Ishikawa (cell line): ENCODE results near the gene DAB2IP.

ENCODE experiments used
- CEBPB ChIP-seq: IDR thresholded peaks from 2 replicates; pipeline ENCODE4 v1.6.1; 2012
- CREB1 ChIP-seq: IDR thresholded peaks from 2 replicates; pipeline ENCODE4 v1.6.1; 2012; ENCODE audit warnings: low read depth
- EGR1 ChIP-seq: IDR thresholded peaks from 2 replicates; pipeline ENCODE4 v1.6.1; 2012
- EP300 ChIP-seq: IDR thresholded peaks from 2 replicates; pipeline ENCODE4 v1.6.1; 2012; ENCODE audit warnings: borderline replicate concordance
- FOXM1 ChIP-seq: IDR thresholded peaks from 2 replicates; pipeline ENCODE4 v1.6.1; 2012; ENCODE audit warnings: low read depth, borderline replicate concordance
- NFIC ChIP-seq: IDR thresholded peaks from 2 replicates; pipeline ENCODE4 v1.6.1; 2012
- RAD21 ChIP-seq: IDR thresholded peaks from 2 replicates; pipeline ENCODE4 v1.6.1; 2012; ENCODE audit warnings: low read depth
- TAF1 ChIP-seq: IDR thresholded peaks from 2 replicates; pipeline ENCODE4 v1.6.1; 2012; ENCODE audit warnings: low read depth, mild to moderate bottlenecking
- TCF12 ChIP-seq: IDR thresholded peaks from 2 replicates; pipeline ENCODE4 v1.6.1; 2012; ENCODE audit warnings: low read depth
- TEAD4 ChIP-seq: IDR thresholded peaks from 2 replicates; pipeline ENCODE4 v1.6.1; 2012
- YY1 ChIP-seq: IDR thresholded peaks from 2 replicates; pipeline ENCODE4 v1.6.1; 2012; ENCODE audit warnings: low read depth
- ZBTB7A ChIP-seq: IDR thresholded peaks from 2 replicates; pipeline ENCODE4 v1.6.1; 2012; ENCODE audit warnings: low read depth
- TF ChIP-seq, protein P1 (sequence below): IDR thresholded peaks from 2 replicates; pipeline ENCODE4 v1.6.1; 2012
- TF ChIP-seq, protein P2 (sequence below): IDR thresholded peaks from 2 replicates; pipeline ENCODE4 v1.6.1; 2012; ENCODE audit warnings: low read depth, mild to moderate bottlenecking
- TF ChIP-seq, protein P3 (sequence below): IDR thresholded peaks from 2 replicates; pipeline ENCODE4 v1.6.1; 2012

DAB2IP gene

DNA sequence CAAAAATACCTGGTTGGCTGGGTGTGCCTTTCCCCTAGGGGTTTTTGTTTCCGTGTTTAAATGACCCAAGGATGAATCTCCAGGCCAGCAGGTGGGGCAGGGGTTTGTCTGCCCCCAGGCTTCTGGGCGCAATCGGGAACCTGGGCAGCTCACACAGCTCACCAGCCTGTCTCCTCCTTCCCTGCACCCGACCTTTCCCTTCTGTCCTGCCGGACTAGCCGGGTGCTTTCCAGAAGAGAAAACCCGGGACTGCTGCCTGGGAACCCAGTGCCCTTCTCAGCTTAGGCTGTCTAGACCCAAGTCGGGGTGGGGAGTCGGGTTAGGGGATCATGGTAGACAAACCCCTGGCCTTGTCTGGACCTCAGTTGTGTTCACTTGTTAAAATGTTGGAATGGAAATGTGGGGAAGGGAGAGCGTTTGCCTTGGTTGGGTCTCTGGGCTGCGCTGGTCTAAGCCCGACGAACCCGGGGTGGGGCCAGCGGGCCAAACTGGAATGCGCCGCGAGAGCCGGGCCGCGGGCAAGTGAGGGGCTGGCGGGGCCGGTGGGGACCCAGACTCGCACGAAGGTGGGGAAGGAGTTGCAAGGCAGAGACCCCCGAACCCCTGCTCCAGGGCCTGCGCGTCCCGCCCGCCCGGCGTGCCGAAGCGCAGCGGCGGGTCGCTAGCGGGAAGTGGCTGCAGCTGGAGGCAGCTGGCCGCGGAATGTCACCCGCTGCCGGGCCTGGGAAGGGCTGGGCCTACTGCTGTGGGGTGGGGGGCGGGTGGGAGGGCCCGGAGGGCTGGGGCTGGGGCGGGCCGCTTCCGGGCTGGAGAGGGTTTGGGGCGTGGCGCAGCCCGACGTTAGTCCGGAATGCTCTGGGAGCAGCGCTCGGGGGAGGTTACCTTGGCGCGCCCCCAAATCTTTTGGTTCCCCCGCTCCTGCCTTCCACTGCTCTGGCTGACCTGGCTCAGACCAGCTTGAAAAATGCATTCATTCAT is 84.6 kb downstream of the DAB2IP start:
- TF ChIP-seq, protein P1, sequence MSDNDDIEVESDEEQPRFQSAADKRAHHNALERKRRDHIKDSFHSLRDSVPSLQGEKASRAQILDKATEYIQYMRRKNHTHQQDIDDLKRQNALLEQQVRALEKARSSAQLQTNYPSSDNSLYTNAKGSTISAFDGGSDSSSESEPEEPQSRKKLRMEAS, result peak; percentile 7; the same call in 1 of the 2 replicates
- TF ChIP-seq RAD21 (no peak), NFIC (no peak; the same call in 1 of the 2 replicates), YY1 (no peak), EP300 (no peak), TCF12 (no peak), EGR1 (no peak), CREB1 (no peak), CEBPB (no peak), FOXM1 (no peak), TEAD4 (peak; percentile 28; the same call in 1 of the 2 replicates), TAF1 (peak; percentile 49), ZBTB7A (0 out of 2 replicates have a peak, but pooled peaks have one; percentile 50)
- TF ChIP-seq, protein P2, sequence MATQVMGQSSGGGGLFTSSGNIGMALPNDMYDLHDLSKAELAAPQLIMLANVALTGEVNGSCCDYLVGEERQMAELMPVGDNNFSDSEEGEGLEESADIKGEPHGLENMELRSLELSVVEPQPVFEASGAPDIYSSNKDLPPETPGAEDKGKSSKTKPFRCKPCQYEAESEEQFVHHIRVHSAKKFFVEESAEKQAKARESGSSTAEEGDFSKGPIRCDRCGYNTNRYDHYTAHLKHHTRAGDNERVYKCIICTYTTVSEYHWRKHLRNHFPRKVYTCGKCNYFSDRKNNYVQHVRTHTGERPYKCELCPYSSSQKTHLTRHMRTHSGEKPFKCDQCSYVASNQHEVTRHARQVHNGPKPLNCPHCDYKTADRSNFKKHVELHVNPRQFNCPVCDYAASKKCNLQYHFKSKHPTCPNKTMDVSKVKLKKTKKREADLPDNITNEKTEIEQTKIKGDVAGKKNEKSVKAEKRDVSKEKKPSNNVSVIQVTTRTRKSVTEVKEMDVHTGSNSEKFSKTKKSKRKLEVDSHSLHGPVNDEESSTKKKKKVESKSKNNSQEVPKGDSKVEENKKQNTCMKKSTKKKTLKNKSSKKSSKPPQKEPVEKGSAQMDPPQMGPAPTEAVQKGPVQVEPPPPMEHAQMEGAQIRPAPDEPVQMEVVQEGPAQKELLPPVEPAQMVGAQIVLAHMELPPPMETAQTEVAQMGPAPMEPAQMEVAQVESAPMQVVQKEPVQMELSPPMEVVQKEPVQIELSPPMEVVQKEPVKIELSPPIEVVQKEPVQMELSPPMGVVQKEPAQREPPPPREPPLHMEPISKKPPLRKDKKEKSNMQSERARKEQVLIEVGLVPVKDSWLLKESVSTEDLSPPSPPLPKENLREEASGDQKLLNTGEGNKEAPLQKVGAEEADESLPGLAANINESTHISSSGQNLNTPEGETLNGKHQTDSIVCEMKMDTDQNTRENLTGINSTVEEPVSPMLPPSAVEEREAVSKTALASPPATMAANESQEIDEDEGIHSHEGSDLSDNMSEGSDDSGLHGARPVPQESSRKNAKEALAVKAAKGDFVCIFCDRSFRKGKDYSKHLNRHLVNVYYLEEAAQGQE, result no peak
- TF ChIP-seq, protein P3, sequence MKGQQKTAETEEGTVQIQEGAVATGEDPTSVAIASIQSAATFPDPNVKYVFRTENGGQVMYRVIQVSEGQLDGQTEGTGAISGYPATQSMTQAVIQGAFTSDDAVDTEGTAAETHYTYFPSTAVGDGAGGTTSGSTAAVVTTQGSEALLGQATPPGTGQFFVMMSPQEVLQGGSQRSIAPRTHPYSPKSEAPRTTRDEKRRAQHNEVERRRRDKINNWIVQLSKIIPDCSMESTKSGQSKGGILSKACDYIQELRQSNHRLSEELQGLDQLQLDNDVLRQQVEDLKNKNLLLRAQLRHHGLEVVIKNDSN, result no peak

DNA sequence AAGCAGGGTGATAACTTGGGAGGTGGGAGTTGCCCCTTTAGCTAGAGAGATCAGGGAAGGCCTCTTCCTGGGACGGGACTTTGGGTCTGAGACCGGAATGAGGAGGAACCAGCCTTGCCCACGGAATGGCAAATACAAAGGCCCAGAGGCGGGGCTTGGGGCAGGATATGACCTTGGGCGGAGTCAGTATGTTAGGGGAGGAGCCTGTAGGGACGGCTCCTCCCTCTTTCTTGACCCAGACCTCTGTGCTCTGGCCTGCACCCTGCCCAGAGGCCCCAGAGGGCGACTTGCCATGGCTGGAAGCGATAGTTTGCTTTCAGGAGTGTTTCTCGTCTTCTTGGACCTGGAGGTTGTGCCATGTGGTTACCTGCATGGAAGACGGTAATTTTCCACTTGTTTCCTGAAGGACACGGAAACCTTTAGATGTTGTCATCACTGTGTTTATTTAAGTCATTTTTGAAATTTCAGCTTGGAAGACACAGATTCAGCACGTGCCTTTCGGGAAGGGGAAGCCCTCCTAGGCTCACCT is 85.6 kb downstream of the DAB2IP start:
- TF ChIP-seq TEAD4 (no peak), CREB1 (no peak), FOXM1 (no peak), TAF1 (no peak)

DNA sequence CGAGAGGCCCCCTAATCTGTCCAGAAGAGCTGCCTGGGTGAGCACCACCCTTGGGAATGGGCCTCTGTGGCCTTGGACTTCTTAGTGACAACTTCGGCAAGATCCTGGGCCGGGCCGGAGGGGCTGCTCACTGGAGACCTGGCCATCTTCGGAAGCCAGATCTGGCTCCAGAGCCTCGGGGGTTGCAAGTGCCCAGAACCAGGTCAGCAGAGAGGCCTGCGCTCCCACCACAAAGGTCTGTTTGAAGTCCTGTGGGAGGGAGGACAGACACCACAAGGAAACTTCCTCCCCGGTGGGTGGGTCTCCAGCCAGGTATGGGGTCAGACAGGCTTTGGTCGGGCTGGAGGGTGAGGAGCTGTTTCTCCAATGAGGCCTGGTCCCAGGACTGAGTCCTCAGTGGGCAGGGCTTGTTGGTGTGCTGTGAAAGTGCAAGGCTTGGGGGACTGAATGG is 86.1 kb downstream of the DAB2IP start:
- no peak for TF ChIP-seq CEBPB
- no peak for TF ChIP-seq FOXM1
- no peak for TF ChIP-seq TAF1
- TF ChIP-seq TCF12, result no peak
- TF ChIP-seq YY1, result no peak
- no peak for TF ChIP-seq EP300
- no peak for TF ChIP-seq CREB1
- TF ChIP-seq, protein P1, result no peak
- no peak for TF ChIP-seq TEAD4
- no peak for TF ChIP-seq RAD21
- TF ChIP-seq, protein P3, result no peak
- TF ChIP-seq NFIC, result no peak
- no peak for TF ChIP-seq ZBTB7A
- TF ChIP-seq EGR1, result no peak
- TF ChIP-seq, protein P2, result no peak

DNA sequence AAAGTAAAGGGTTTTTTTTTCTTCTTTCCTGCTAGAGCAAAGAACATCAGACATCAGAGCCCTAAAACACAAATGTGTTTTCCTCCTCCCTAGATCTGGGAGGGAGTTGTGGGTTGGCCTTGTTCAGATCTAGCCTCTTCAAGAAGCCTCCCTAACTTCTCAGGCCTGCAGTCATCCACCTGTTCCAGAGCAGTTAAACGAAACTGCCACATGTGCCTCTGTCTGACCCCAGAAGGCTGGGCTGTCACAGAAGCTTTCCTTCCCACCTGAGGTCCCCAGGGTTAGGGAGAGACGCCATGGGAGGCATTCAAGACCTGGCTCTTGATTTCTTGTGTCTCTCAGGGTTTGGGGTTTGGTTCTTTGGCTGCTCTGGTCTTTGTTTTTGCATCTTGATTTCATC is 87.0 kb downstream of the DAB2IP start:
- TF ChIP-seq TAF1 (no peak), CREB1 (no peak), YY1 (no peak), ZBTB7A (no peak), EGR1 (no peak)

DNA sequence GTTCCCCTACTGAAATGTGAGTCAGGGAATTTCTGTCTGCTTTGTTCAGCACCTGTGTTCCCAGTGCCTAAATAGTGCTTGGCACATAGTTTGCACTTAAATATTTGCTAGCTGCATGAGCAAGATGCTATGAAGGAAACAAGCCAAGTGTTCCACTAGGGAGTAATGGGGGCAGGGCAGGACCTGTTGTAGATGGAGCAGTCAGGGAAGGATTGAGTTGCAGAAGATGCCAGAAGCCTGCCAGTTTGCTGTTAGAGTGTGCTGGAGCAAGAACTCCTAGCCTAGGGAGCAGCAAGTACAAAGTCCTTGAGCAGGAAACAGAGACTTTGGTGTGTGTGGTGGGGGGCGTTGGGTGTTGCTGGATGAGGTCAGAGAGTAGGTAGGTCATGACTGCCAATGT is 87.5 kb downstream of the DAB2IP start:
- TF ChIP-seq TAF1 (no peak), RAD21 (no peak), TCF12 (no peak), YY1 (no peak), TEAD4 (no peak), CEBPB (no peak), NFIC (no peak), EP300 (no peak), FOXM1 (no peak)
- TF ChIP-seq, protein P2, result no peak
- TF ChIP-seq, protein P1, result no peak
- TF ChIP-seq, protein P3, result no peak
